Measurements from ENCODE around the gene FAM25C. TPM values are rescaled to one million over a fixed set of nuclear protein-coding genes. Genes with fewer than 3 reads are reported as not detected.
"Not testable (repeated sequence)": the region's sequence is repeated elsewhere in the genome, so short reads cannot be mapped to it uniquely, and the experiment has no call there.

FAM25C gene
- polyA plus RNA-seq, 1 donor from 2014 or later, result not detected

GRCh38 chr10:47989542-47989950, 10.0 kb downstream of the FAM25C start:
- H3K9me2 ChIP-seq (ENCODE audit: insufficient read depth, low read length); H3K4me3 ChIP-seq (ENCODE audit: low read length); H3K79me2 ChIP-seq (replicated peaks; ENCODE audit: insufficient read depth, low read length); H3K36me3 ChIP-seq (ENCODE audit: insufficient read depth, low read length); H3F3A ChIP-seq (ENCODE audit: insufficient read depth, low read length, poor library complexity, severe bottlenecking); H3K27ac ChIP-seq (ENCODE audit: low read length); H3K4me2 ChIP-seq (ENCODE audit: low read length); H3K9me3 ChIP-seq (ENCODE audit: low read length); H3K27me3 ChIP-seq (ENCODE audit: insufficient read depth, low read depth, low read length); H2AFZ ChIP-seq (ENCODE audit: low read depth, low read length); H3K9ac ChIP-seq (ENCODE audit: low read length); H4K20me1 ChIP-seq (ENCODE audit: insufficient read depth): not testable (repeated sequence)

- H3F3A ChIP-seq (ENCODE audit: insufficient read depth, low read length, poor library complexity, severe bottlenecking); H3K9ac ChIP-seq (ENCODE audit: low read length); H3K27me3 ChIP-seq (ENCODE audit: insufficient read depth, low read depth, low read length); H4K20me1 ChIP-seq (ENCODE audit: insufficient read depth); H3K9me3 ChIP-seq (ENCODE audit: low read length); H3K9me2 ChIP-seq (ENCODE audit: insufficient read depth, low read length); H3K27ac ChIP-seq (ENCODE audit: low read length); H2AFZ ChIP-seq (ENCODE audit: low read depth, low read length); H3K4me3 ChIP-seq (ENCODE audit: low read length); H3K79me2 ChIP-seq (replicated peaks; ENCODE audit: insufficient read depth, low read length); H3K36me3 ChIP-seq (ENCODE audit: insufficient read depth, low read length); H3K4me2 ChIP-seq (ENCODE audit: low read length): not testable (repeated sequence)
Observed at GRCh38 chr10:47988718-47989541, 10.7 kb downstream of the FAM25C start.

GRCh38 chr10:47987952-47988351, 11.6 kb downstream of the FAM25C start:
- H3K9me3 ChIP-seq (ENCODE audit: low read length); H3K79me2 ChIP-seq (replicated peaks; ENCODE audit: insufficient read depth, low read length); H3K4me2 ChIP-seq (ENCODE audit: low read length); H3K36me3 ChIP-seq (ENCODE audit: insufficient read depth, low read length); H3K4me3 ChIP-seq (ENCODE audit: low read length); H4K20me1 ChIP-seq (ENCODE audit: insufficient read depth); H2AFZ ChIP-seq (ENCODE audit: low read depth, low read length); H3K27ac ChIP-seq (ENCODE audit: low read length); H3K9ac ChIP-seq (ENCODE audit: low read length); H3K27me3 ChIP-seq (ENCODE audit: insufficient read depth, low read depth, low read length); H3K9me2 ChIP-seq (ENCODE audit: insufficient read depth, low read length); H3F3A ChIP-seq (ENCODE audit: insufficient read depth, low read length, poor library complexity, severe bottlenecking): not testable (repeated sequence)

GRCh38 chr10:47986413-47987230, 13.0 kb downstream of the FAM25C start:
- H2AFZ ChIP-seq (ENCODE audit: low read depth, low read length); H3K36me3 ChIP-seq (ENCODE audit: insufficient read depth, low read length); H3K79me2 ChIP-seq (replicated peaks; ENCODE audit: insufficient read depth, low read length); H4K20me1 ChIP-seq (ENCODE audit: insufficient read depth); H3K4me2 ChIP-seq (ENCODE audit: low read length); H3F3A ChIP-seq (ENCODE audit: insufficient read depth, low read length, poor library complexity, severe bottlenecking); H3K27ac ChIP-seq (ENCODE audit: low read length); H3K9me2 ChIP-seq (ENCODE audit: insufficient read depth, low read length); H3K4me3 ChIP-seq (ENCODE audit: low read length); H3K9ac ChIP-seq (ENCODE audit: low read length); H3K27me3 ChIP-seq (ENCODE audit: insufficient read depth, low read depth, low read length); H3K9me3 ChIP-seq (ENCODE audit: low read length): not testable (repeated sequence)

- H3K9ac ChIP-seq (ENCODE audit: low read length); H2AFZ ChIP-seq (ENCODE audit: low read depth, low read length); H3K27ac ChIP-seq (ENCODE audit: low read length); H3K4me2 ChIP-seq (ENCODE audit: low read length); H3K36me3 ChIP-seq (ENCODE audit: insufficient read depth, low read length); H3K4me3 ChIP-seq (ENCODE audit: low read length); H3K79me2 ChIP-seq (replicated peaks; ENCODE audit: insufficient read depth, low read length); H4K20me1 ChIP-seq (ENCODE audit: insufficient read depth); H3K9me3 ChIP-seq (ENCODE audit: low read length); H3F3A ChIP-seq (ENCODE audit: insufficient read depth, low read length, poor library complexity, severe bottlenecking); H3K27me3 ChIP-seq (ENCODE audit: insufficient read depth, low read depth, low read length); H3K9me2 ChIP-seq (ENCODE audit: insufficient read depth, low read length): not testable (repeated sequence)
Observed at GRCh38 chr10:47975409-47975808, 24.2 kb downstream of the FAM25C start.

- H3K9me3 ChIP-seq (ENCODE audit: low read length); H3K9me2 ChIP-seq (ENCODE audit: insufficient read depth, low read length); H3K27ac ChIP-seq (ENCODE audit: low read length); H3K4me3 ChIP-seq (ENCODE audit: low read length); H3K4me2 ChIP-seq (ENCODE audit: low read length); H3K27me3 ChIP-seq (ENCODE audit: insufficient read depth, low read depth, low read length); H3F3A ChIP-seq (ENCODE audit: insufficient read depth, low read length, poor library complexity, severe bottlenecking); H3K9ac ChIP-seq (ENCODE audit: low read length); H3K36me3 ChIP-seq (ENCODE audit: insufficient read depth, low read length); H3K79me2 ChIP-seq (replicated peaks; ENCODE audit: insufficient read depth, low read length); H2AFZ ChIP-seq (ENCODE audit: low read depth, low read length); H4K20me1 ChIP-seq (ENCODE audit: insufficient read depth): not testable (repeated sequence)
Observed at GRCh38 chr10:47973131-47973530, 26.5 kb downstream of the FAM25C start.

- not testable (repeated sequence) for H2AFZ ChIP-seq (ENCODE audit: low read depth, low read length); H3K27ac ChIP-seq (ENCODE audit: low read length); H3K9me2 ChIP-seq (ENCODE audit: insufficient read depth, low read length); H3K9ac ChIP-seq (ENCODE audit: low read length); H3F3A ChIP-seq (ENCODE audit: insufficient read depth, low read length, poor library complexity, severe bottlenecking); H3K9me3 ChIP-seq (ENCODE audit: low read length); H3K4me2 ChIP-seq (ENCODE audit: low read length); H3K36me3 ChIP-seq (ENCODE audit: insufficient read depth, low read length); H3K79me2 ChIP-seq (replicated peaks; ENCODE audit: insufficient read depth, low read length); H3K27me3 ChIP-seq (ENCODE audit: insufficient read depth, low read depth, low read length); H4K20me1 ChIP-seq (ENCODE audit: insufficient read depth); H3K4me3 ChIP-seq (ENCODE audit: low read length)
Observed at GRCh38 chr10:47972077-47972476, 27.5 kb downstream of the FAM25C start.

GRCh38 chr10:47971598-47971997, 28.0 kb downstream of the FAM25C start:
- H3K4me3 ChIP-seq (ENCODE audit: low read length); H3K27ac ChIP-seq (ENCODE audit: low read length); H3K36me3 ChIP-seq (ENCODE audit: insufficient read depth, low read length); H3K9me2 ChIP-seq (ENCODE audit: insufficient read depth, low read length); H2AFZ ChIP-seq (ENCODE audit: low read depth, low read length); H3K4me2 ChIP-seq (ENCODE audit: low read length); H3K27me3 ChIP-seq (ENCODE audit: insufficient read depth, low read depth, low read length); H3K9me3 ChIP-seq (ENCODE audit: low read length); H3F3A ChIP-seq (ENCODE audit: insufficient read depth, low read length, poor library complexity, severe bottlenecking); H3K9ac ChIP-seq (ENCODE audit: low read length); H3K79me2 ChIP-seq (replicated peaks; ENCODE audit: insufficient read depth, low read length); H4K20me1 ChIP-seq (ENCODE audit: insufficient read depth): not testable (repeated sequence)

All from neural cell (in vitro differentiated cells).